Activated naive CD4-positive, alpha-beta T cell treated with anti-CD3 and anti-CD28 coated beads, Interleukin-2, amount 50 U/mL, for 24 hours (primary cell): Measurements from ENCODE around the gene RAPGEF1.
A peak's percentile ranks its signal among the peaks of the same experiment; 100 is the strongest.
"Not testable (repeated sequence)": the region's sequence is repeated elsewhere in the genome, so short reads cannot be mapped to it uniquely, and the experiment has no call there.

Experiments used
- H3K27ac Mint-ChIP-seq: one replicate; pipeline ENCODE4 v1.8.0; 2021; ENCODE audit warnings: mild to moderate bottlenecking, mixed read lengths
- H3K27me3 Mint-ChIP-seq: one replicate; pipeline ENCODE4 v1.8.0; 2021; ENCODE audit warnings: mixed read lengths
- H3K36me3 Mint-ChIP-seq: one replicate; pipeline ENCODE4 v1.8.0; 2021; ENCODE audit warnings: mixed read lengths
- H3K4me1 Mint-ChIP-seq: one replicate; pipeline ENCODE4 v1.8.0; 2021; ENCODE audit warnings: mixed read lengths
- H3K4me3 Mint-ChIP-seq: one replicate; pipeline ENCODE4 v1.8.0; 2021; ENCODE audit warnings: mild to moderate bottlenecking, mixed read lengths
- H3K9me3 Mint-ChIP-seq: one replicate; pipeline ENCODE4 v1.8.0; 2021; ENCODE audit warnings: mixed read lengths

RAPGEF1 gene

DNA sequence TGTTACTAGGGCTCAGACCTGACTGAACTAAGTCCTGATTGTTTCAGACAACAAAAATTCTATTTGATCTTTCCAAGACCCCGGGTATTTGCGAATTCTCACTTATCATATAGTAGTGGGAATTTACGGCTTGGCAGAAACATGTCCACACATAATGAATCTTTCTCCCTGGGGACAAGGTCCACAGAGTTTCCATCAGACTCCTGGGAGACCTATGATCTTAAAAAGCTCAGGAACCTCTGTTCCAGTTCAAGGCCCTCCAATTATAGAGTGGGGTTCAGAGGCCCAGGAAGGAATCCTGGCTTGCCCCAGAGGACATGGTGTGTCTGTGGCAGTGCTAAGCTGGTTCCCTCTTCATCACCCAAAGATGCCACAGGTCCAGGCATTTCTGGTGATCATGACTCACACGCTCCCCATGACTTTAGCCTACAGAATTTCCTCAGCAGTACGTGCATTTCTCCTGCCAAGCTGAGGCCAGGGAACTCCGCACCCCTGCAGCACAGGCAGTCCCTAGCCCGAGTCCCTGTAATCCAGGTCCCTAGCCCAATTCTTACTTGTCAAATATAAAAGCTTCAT is 12.6 kb downstream of the RAPGEF1 start:
- H3K27me3 Mint-ChIP-seq = no peaks in the 10 kb centered on the region
- H3K9me3 Mint-ChIP-seq = no peaks in the 10 kb centered on the region
- H3K4me1 Mint-ChIP-seq = peaks cover 83% of the 10 kb centered on the region
- peak overlapping the region; percentile 76 for H3K4me3 Mint-ChIP-seq
- peak overlapping the region; percentile 94 for H3K27ac Mint-ChIP-seq
- no peaks in the 10 kb centered on the region for H3K36me3 Mint-ChIP-seq

DNA sequence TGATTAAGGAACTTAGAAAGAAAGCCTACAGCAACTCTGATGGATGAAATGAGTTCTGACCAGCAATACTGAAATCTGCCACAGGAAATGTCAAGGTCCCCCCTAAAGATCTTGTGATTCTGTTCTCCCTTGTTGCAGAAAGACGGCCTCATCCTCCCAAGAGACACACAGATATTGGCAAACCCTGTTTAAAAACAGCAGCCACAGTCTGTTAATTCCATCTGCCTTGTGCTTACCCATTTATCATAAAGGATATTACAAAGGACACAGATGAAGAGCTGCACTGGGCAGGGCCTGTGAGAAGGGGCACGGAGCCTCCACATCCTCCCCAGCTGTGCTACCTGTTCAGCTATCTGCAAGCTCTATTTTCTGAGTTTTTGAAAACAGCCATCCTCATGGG is 15.2 kb downstream of the RAPGEF1 start:
- Mint-ChIP-seq H3K9me3 (no peaks in the 10 kb centered on the region), H3K4me3 (peak overlapping the region; percentile 37), H3K27me3 (no peaks in the 10 kb centered on the region), H3K27ac (peak overlapping the region; percentile 41), H3K36me3 (peaks cover 2% of the 10 kb centered on the region), H3K4me1 (peaks cover 82% of the 10 kb centered on the region)

DNA sequence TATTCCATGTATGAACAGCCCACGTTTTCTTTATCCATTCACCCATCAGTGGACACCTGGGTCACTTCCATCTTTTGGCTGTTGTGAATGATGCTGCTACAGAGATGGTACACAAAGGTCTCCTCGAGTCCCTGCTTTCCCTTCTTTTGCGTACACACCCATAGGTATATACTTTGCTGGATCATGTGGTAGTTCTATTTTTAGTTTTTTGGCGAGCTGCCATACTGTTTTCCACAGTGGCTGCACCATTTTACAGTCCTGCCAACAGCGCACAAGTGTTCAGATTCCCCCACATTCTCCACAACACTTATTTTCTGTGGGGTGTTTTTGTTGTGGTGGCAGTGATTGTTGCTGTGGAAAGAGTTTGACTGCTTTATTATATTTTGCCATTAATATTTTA is 16.2 kb downstream of the RAPGEF1 start:
- Mint-ChIP-seq H3K36me3 (peaks cover 2% of the 10 kb centered on the region), H3K27ac (peak overlapping the region; percentile 79), H3K4me1 (peaks cover 84% of the 10 kb centered on the region), H3K27me3 (no peaks in the 10 kb centered on the region), H3K4me3 (no peak overlapping the region), H3K9me3 (no peaks in the 10 kb centered on the region)

DNA sequence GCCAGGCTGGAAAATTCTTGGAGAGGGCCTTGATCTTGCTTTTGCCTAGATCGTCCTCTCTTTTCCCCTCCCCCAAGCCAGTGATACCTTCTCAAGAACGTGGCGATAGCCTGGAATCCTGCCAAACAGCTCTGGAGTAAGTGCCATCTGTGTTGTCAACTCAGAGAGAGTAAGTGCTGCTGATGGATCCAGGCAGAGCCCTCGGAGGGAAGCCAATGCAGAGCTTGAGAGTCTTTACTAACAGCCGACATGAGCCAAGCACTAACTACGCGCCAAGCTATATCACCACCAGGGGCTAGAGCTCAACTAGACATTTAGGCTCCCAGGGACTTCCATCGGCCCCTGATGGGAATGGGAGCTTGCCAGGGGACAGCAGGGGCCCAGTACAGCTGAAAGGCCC is 17.6 kb downstream of the RAPGEF1 start:
- Mint-ChIP-seq H3K36me3 (peaks cover 2% of the 10 kb centered on the region), H3K27me3 (no peaks in the 10 kb centered on the region), H3K4me3 (no peak overlapping the region), H3K27ac (no peak overlapping the region), H3K4me1 (peaks cover 80% of the 10 kb centered on the region), H3K9me3 (no peaks in the 10 kb centered on the region)

DNA sequence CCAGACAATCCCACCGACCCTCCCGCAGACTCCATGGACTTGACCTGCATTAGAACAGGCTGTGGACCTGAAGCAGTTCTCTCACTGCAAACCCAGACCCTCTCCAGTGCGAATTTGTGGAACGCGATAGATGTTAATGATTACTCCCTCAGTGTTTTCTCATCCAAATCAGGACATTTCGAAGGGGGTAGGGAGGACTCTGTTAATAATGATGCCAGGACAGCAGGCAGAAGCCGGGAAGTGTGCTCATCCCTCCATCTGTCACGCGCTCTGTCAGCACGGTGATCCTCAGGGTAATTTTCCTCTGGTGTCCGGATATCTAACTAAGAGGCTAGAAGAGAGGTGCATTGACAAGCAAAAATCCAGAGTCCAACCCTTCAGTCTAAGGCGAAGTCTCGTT is 18.8 kb downstream of the RAPGEF1 start:
- H3K9me3 Mint-ChIP-seq = no peaks in the 10 kb centered on the region
- H3K36me3 Mint-ChIP-seq = peaks cover 2% of the 10 kb centered on the region
- H3K27ac Mint-ChIP-seq = no peak overlapping the region
- no peak overlapping the region for H3K4me3 Mint-ChIP-seq
- H3K4me1 Mint-ChIP-seq = peaks cover 81% of the 10 kb centered on the region
- no peaks in the 10 kb centered on the region for H3K27me3 Mint-ChIP-seq

DNA sequence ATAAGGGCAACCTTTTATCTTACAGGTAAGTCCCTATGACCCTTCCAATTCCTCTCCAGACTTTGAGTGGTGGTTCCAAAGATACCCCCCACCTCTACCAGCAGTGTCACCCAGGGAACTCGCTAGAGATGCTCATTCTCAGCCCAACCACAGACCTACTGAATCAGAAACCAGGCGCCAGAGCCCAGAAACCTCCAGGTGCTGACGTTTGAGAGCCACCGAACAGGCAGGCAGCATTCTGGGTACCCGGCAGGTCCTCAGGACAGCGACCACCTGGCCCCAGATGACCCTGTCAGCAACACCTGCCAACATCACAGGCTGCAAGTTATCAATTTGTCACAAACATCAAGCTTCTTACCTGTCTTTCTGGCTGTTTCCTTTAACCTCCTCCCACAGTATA is 19.5 kb downstream of the RAPGEF1 start:
- no peaks in the 10 kb centered on the region for H3K27me3 Mint-ChIP-seq
- no peak overlapping the region for H3K4me3 Mint-ChIP-seq
- H3K4me1 Mint-ChIP-seq = peaks cover 81% of the 10 kb centered on the region
- H3K27ac Mint-ChIP-seq = peak overlapping the region; percentile 35
- H3K9me3 Mint-ChIP-seq = no peaks in the 10 kb centered on the region
- peaks cover 2% of the 10 kb centered on the region for H3K36me3 Mint-ChIP-seq

- Mint-ChIP-seq H3K27ac (no peak overlapping the region), H3K9me3 (no peaks in the 10 kb centered on the region), H3K27me3 (no peaks in the 10 kb centered on the region), H3K4me1 (peaks cover 78% of the 10 kb centered on the region), H3K36me3 (peaks cover 6% of the 10 kb centered on the region), H3K4me3 (no peak overlapping the region)
Measured at GRCh38 chr9:131719262-131719908, 20.5 kb downstream of the RAPGEF1 start.

DNA sequence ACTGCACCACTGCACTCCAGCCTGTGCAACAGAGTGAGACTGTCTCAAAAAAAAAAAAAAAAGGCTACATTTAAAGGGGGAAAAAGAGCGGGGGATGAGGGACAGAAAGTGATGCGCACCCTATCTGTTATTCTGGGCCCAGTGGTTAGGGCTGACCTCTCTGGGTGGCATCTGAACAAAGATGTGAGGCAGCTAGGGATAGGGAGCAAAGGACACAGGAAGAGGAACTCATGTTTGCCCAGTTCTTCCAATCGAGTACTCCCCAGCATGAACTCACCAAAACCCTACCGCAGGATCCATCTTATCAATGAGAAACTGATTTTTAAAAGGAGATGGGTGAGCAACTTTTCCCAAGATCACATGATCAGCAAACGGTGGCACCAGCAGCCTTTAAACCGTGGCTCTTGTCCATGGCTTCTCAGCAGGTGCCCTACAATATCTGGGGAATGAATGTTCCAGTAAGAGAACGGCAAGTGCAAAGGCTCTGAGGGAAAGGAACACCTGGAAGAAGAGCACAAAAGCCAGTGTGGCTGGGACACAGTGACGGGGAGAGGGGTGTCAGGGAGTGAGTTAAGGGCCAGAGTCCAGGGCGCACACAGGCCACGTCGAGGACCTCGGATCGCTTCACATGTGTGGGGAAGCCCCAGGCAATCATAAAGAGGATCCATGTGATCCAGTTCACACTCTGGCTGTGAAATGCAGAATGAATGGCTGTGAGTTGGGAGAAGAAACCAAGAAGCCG is 22.0 kb downstream of the RAPGEF1 start:
- Mint-ChIP-seq H3K27me3 (no peaks in the 10 kb centered on the region), H3K27ac (peak overlapping the region; percentile 61), H3K4me3 (no peak overlapping the region), H3K4me1 (peaks cover 75% of the 10 kb centered on the region), H3K9me3 (no peaks in the 10 kb centered on the region), H3K36me3 (peaks cover 8% of the 10 kb centered on the region)

GRCh38 chr9:131715906-131716305 is 24.0 kb downstream of the RAPGEF1 start:
- H3K36me3 Mint-ChIP-seq = peaks cover 8% of the 10 kb centered on the region
- H3K27me3 Mint-ChIP-seq = no peaks in the 10 kb centered on the region
- no peaks in the 10 kb centered on the region for H3K9me3 Mint-ChIP-seq
- H3K4me3 Mint-ChIP-seq = no peak overlapping the region
- H3K27ac Mint-ChIP-seq = no peak overlapping the region
- H3K4me1 Mint-ChIP-seq = peaks cover 77% of the 10 kb centered on the region

- Mint-ChIP-seq H3K27me3 (no peaks in the 10 kb centered on the region), H3K36me3 (peaks cover 6% of the 10 kb centered on the region), H3K4me3 (no peak overlapping the region), H3K27ac (peak overlapping the region; percentile 35), H3K9me3 (no peaks in the 10 kb centered on the region), H3K4me1 (peaks cover 77% of the 10 kb centered on the region)
Measured at GRCh38 chr9:131714821-131715220, 25.1 kb downstream of the RAPGEF1 start.

GRCh38 chr9:131714161-131714646 is 25.7 kb downstream of the RAPGEF1 start:
- H3K27me3 Mint-ChIP-seq = no peaks in the 10 kb centered on the region
- peaks cover 78% of the 10 kb centered on the region for H3K4me1 Mint-ChIP-seq
- no peak overlapping the region for H3K27ac Mint-ChIP-seq
- H3K36me3 Mint-ChIP-seq = peaks cover 6% of the 10 kb centered on the region
- no peak overlapping the region for H3K4me3 Mint-ChIP-seq
- H3K9me3 Mint-ChIP-seq = no peaks in the 10 kb centered on the region

GRCh38 chr9:131713016-131713415 is 26.9 kb downstream of the RAPGEF1 start:
- peaks cover 6% of the 10 kb centered on the region for H3K36me3 Mint-ChIP-seq
- no peak overlapping the region for H3K4me3 Mint-ChIP-seq
- H3K9me3 Mint-ChIP-seq = no peaks in the 10 kb centered on the region
- H3K4me1 Mint-ChIP-seq = peaks cover 72% of the 10 kb centered on the region
- no peak overlapping the region for H3K27ac Mint-ChIP-seq
- H3K27me3 Mint-ChIP-seq = no peaks in the 10 kb centered on the region

DNA sequence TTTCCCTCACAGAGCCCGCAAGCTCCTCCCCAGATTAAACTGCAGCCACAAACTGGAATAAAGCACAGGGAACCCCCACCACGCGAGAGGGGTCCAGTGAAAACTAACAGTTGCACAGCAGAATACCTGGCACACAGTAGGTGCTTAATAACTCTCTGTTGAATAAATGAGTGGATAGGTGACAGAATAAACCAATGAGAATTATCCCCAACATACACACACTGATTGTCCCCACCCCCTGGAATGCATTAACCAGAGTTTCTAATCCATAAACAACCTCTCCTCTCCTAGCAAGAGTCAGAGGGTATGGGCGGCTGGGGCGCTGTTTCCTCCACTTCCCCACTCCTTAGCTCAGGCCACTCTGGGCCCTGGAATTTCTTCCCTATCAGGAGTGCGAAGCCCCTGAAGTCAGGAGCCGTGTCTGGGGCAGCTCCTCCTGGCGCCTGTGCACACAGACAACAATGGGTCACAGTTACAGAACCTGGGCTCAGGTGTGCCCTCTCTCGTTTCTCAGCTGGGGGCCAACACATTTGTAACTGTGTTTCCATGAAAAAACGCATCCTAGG is 27.6 kb downstream of the RAPGEF1 start:
- Mint-ChIP-seq H3K36me3 (peaks cover 6% of the 10 kb centered on the region), H3K27ac (no peak overlapping the region), H3K4me1 (peaks cover 76% of the 10 kb centered on the region), H3K4me3 (no peak overlapping the region), H3K9me3 (no peaks in the 10 kb centered on the region), H3K27me3 (no peaks in the 10 kb centered on the region)

- peaks cover 78% of the 10 kb centered on the region for H3K4me1 Mint-ChIP-seq
- no peaks in the 10 kb centered on the region for H3K27me3 Mint-ChIP-seq
- peak overlapping the region; percentile 38 for H3K27ac Mint-ChIP-seq
- H3K36me3 Mint-ChIP-seq = peaks cover 4% of the 10 kb centered on the region
- H3K9me3 Mint-ChIP-seq = no peaks in the 10 kb centered on the region
- H3K4me3 Mint-ChIP-seq = peak overlapping the region; percentile 3
Measured at GRCh38 chr9:131709771-131710431, 30.0 kb downstream of the RAPGEF1 start.

DNA sequence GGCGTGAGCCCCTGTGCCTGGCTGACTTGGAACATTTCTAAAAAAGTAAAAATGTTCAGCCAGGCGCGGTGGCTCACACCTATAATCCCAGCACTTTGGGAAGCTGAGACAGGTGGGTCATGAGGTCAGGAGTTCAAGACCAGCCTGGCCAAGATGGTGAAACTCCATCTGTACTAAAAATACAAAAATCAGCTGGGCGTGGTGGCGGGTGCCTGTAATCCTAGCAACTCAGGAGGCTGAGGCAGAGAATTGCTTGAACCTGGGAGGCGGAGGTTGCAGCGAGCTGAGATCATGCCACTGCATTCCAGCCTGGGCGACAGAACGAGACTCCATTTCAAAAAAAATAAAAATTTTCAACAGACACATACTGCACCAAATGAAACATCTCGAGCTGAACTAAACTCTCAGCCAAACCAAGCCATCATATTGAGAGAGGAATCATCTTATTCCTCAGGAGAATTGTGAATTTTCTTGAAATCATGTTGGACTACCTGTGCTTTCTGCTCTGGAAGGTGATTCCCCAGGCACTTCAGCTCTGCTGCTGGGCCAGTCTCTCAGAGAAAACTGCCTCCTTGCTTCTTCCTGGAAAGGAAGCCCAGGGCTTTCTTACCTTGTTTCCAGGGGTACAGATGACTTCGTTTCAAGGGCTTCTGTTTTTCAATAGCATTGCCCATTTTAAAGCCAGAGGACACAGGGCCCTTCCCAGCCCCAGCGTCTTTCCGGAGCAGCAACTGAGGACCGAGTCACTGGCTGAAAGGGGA is 30.7 kb downstream of the RAPGEF1 start:
- not testable (repeated sequence) for H3K27me3 Mint-ChIP-seq, H3K36me3 Mint-ChIP-seq, H3K27ac Mint-ChIP-seq, H3K4me3 Mint-ChIP-seq, H3K9me3 Mint-ChIP-seq
- H3K4me1 Mint-ChIP-seq = peaks cover 83% of the 10 kb centered on the region
